Endothelial cell of umbilical vein (primary cell): Measurements from ENCODE around the gene MIER2. TPM values are rescaled to one million over a fixed set of nuclear protein-coding genes. Genes with fewer than 3 reads are reported as not detected.

Experiments used
- BruUV-seq: library from RNA; stranded (reverse); fragments of 400-500 nt; replicated peaks from 2 replicates; lab custom pipeline; 2021; lab: Mats Ljungman, UMichigan
- CTCF ChIA-PET: fragments of 300-600, 350-600 bp; sonication (Branson Sonifier 250); formaldehyde crosslinking; loops from one replicate; lab custom pipeline; 2021; ENCODE audit warnings: antibody characterized with exemption, inconsistent platforms; lab: Charles Lee
- POLR2A ChIA-PET: fragments of 300-600, 350-600 bp; sonication (Branson Sonifier 250); formaldehyde crosslinking; loops from one replicate; lab custom pipeline; 2021; ENCODE audit warnings: antibody characterized with exemption, inconsistent platforms; lab: Charles Lee
- DNase-seq: peaks from one replicate; pipeline ENCODE4 v3.0.0-alpha.2; 2011; ENCODE audit warnings: low read depth, low spot score
- FAIRE-seq: peaks from 2 replicates; lab custom pipeline; 2011; peaks lifted over from hg19 to GRCh38; lab: Jason Lieb, UNC
- H2AFZ ChIP-seq: 2 replicates; pipeline ENCODE4 v1.6.0; 2012; ENCODE audit warnings: low read depth, low read length, control low read depth, inconsistent platforms
- H3K27ac ChIP-seq: 2 replicates; pipeline ENCODE4 v1.5.1; 2011; ENCODE audit warnings: low read depth, mild to moderate bottlenecking, control low read depth, low read length, moderate library complexity; ENCODE audit not compliant: insufficient read depth
- H3K27me3 ChIP-seq, 2 experiments: 2 replicates each; pipeline versions ENCODE4 v1.6.0 to v1.6.1; 2011; ENCODE audit warnings: low read length in 2 of 2, mixed read lengths in 1 of 2; ENCODE audit not compliant: control insufficient read depth in 2 of 2, insufficient read depth in 2 of 2
- H3K36me3 ChIP-seq, 2 experiments: 2 replicates in 1 of 2; 3 replicates in 1 of 2; pipeline ENCODE4 v1.5.1; 2011; ENCODE audit warnings: low read length in 2 of 2, mild to moderate bottlenecking in 1 of 2, moderate library complexity in 1 of 2; ENCODE audit not compliant: control insufficient read depth in 2 of 2, insufficient read depth in 2 of 2; ENCODE audit errors: extremely low read depth in 1 of 2
- H3K4me1 ChIP-seq: 3 replicates; pipeline ENCODE4 v1.5.1; 2011; ENCODE audit warnings: mild to moderate bottlenecking, low read length; ENCODE audit not compliant: control insufficient read depth, insufficient read depth; ENCODE audit errors: extremely low read depth
- H3K4me2 ChIP-seq: 2 replicates; pipeline ENCODE4 v1.6.1; 2011; ENCODE audit warnings: low read length, control low read depth, mixed read lengths; ENCODE audit not compliant: insufficient read depth
- H3K4me3 ChIP-seq, 3 experiments: fragments of 200-600 bp in 1 of 3; sonication (generic), shearing (Covaris generic) in 1 of 3; replicated peaks in 1 of 3; 2 replicates each; pipeline ENCODE4 v1.5.1; 2011 to 2016; ENCODE audit warnings: control low read depth in 3 of 3, low read length in 3 of 3, mild to moderate bottlenecking in 2 of 3, inconsistent platforms in 1 of 3, low read depth in 1 of 3, moderate library complexity in 1 of 3; ENCODE audit not compliant: insufficient read depth in 1 of 3
- H3K79me2 ChIP-seq: 2 replicates; pipeline ENCODE4 v1.6.0; 2012; ENCODE audit warnings: low read length, inconsistent platforms; ENCODE audit not compliant: control insufficient read depth, insufficient read depth
- H3K9ac ChIP-seq: replicated peaks from 2 replicates; pipeline ENCODE3; 2011; ENCODE audit warnings: low read length, control low read depth; ENCODE audit not compliant: insufficient read depth; ENCODE audit errors: extremely low read depth
- H3K9me1 ChIP-seq: replicated peaks from 3 replicates; pipeline ENCODE4 v1.6.0; 2011; ENCODE audit warnings: mild to moderate bottlenecking, low read length; ENCODE audit not compliant: control insufficient read depth, insufficient read depth; ENCODE audit errors: extremely low read depth
- H3K9me3 ChIP-seq: replicated peaks from 2 replicates; pipeline ENCODE4 v1.5.1; 2012; ENCODE audit warnings: low read length, inconsistent platforms; ENCODE audit not compliant: control insufficient read depth, insufficient read depth
- H4K20me1 ChIP-seq: replicated peaks from 2 replicates; pipeline ENCODE3; 2011; ENCODE audit warnings: mild to moderate bottlenecking, low read length; ENCODE audit not compliant: control insufficient read depth, insufficient read depth; ENCODE audit errors: extremely low read depth
- CTCF ChIP-seq, 2 donors: IDR thresholded peaks; 1 replicate in 1 of 2; 2 replicates in 1 of 2; pipeline ENCODE4 v1.5.1; 2011; ENCODE audit warnings: low read length in 2 of 2, mild to moderate bottlenecking in 2 of 2, moderate library complexity in 2 of 2, control low read depth in 1 of 2, inconsistent platforms in 1 of 2, low read depth in 1 of 2; ENCODE audit not compliant: insufficient read depth in 1 of 2; ENCODE audit errors: extremely low read depth in 1 of 2
- EZH2 ChIP-seq: IDR thresholded peaks from 2 replicates; pipeline ENCODE4 v1.6.1; 2012; ENCODE audit warnings: borderline replicate concordance, low read depth, mild to moderate bottlenecking, moderate library complexity, low read length, inconsistent platforms; ENCODE audit not compliant: severe bottlenecking
- FOS ChIP-seq: IDR thresholded peaks from 2 replicates; pipeline ENCODE4 v1.6.1; 2011; ENCODE audit warnings: mild to moderate bottlenecking, low read length, moderate library complexity, borderline replicate concordance; ENCODE audit not compliant: insufficient read depth
- GATA2 ChIP-seq: IDR thresholded peaks from 2 replicates; pipeline ENCODE4 v1.7.0; 2011; ENCODE audit warnings: low read depth, mild to moderate bottlenecking, moderate library complexity, mixed read lengths, low read length; ENCODE audit not compliant: insufficient read length, insufficient read depth
- JUN ChIP-seq: IDR thresholded peaks from 2 replicates; pipeline ENCODE4 v1.6.1; 2011; ENCODE audit warnings: borderline replicate concordance, low read depth; ENCODE audit not compliant: insufficient read length, insufficient read depth
- MAX ChIP-seq: IDR thresholded peaks from 2 replicates; pipeline ENCODE4 v1.6.1; 2011; ENCODE audit not compliant: insufficient read depth, insufficient read length
- MYC ChIP-seq: IDR thresholded peaks from one replicate; pipeline ENCODE4 v1.6.1; 2011; ENCODE audit warnings: mild to moderate bottlenecking, low read depth, low read length
- POLR2A ChIP-seq: IDR thresholded peaks from 2 replicates; pipeline ENCODE4 v1.6.1; 2012; ENCODE audit warnings: low read depth, mild to moderate bottlenecking, control low read depth, low read length
- POLR2AphosphoS5 ChIP-seq: IDR thresholded peaks from 2 replicates; pipeline ENCODE4 v1.6.1; 2012; ENCODE audit warnings: low read depth, mild to moderate bottlenecking, control low read depth, low read length, moderate library complexity; ENCODE audit not compliant: insufficient read depth
- dilution Hi-C: fragments of 300-500 bp; cut with MboI; formaldehyde crosslinking; loops from one replicate; pipeline ENCODE4 v1.15.0; 2019; ENCODE audit warnings: low sequenced_read_pairs; ENCODE audit not compliant: extremely low pct_ligation_motif_present
- intact Hi-C: fragments of 100-400 bp; cut with micrococcal nuclease; formaldehyde crosslinking; loops from one replicate; pipeline ENCODE4 v1.10.0; 2022
- polyA plus RNA-seq, 4 experiments: library from polyadenylated mRNA; depleted of rRNA in 3 of 4; stranded (reverse) in 3 of 4; unstranded in 1 of 4; fragments of >200 nt; gene quantifications; 2 replicates each; pipeline versions ENCODE4 v1.2.1 to v1.2.3, GENCODE V29; 2011 to 2012; ENCODE audit warnings: missing spikeins in 1 of 4
- total RNA-seq: library from RNA; stranded (reverse); gene quantifications from 2 replicates; pipeline ENCODE4 v1.2.3, GENCODE V29; 2021

Gene MIER2
- total and polyA plus RNA-seq, 2 donors (not counting 3 experiments of a cell fraction or from before 2014, with no cell fraction given) = 20.3 to 44.9 TPM

DNA sequence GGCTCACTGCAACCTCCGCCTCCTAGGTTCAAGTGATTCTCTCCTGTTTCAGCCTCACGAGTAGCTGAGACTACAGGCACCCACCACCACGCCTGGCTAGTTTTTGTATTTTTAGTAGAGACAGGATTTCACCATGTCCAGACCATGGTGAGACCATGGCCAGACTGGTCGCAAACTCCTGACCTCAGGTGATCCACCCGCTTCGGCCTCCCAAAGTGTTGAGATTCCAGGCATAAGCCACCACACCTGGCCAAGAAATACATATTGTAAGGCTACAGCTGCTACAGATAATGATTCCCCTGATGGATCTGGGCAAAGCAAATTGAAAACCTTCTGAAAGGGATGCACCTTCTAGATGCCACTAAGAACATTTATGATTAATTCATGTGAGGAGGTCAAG is 71.2 kb downstream of the MIER2 start:
- Histone ChIP-seq H3K9me3 (no peaks in the 10 kb centered on the region), H3K4me1 (no peaks in the 10 kb centered on the region), H3K27me3 (peaks cover under 1 to 1% of the 10 kb centered on the region in 2 experiments), H2AFZ (no peak overlapping the region), H3K9me1 (no peaks in the 10 kb centered on the region), H3K27ac (no peak overlapping the region), H4K20me1 (no peaks in the 10 kb centered on the region), H3K4me2 (no peak overlapping the region), H3K36me3 (no peaks in the 10 kb centered on the region), H3K4me3 (no peak overlapping the region), H3K79me2 (no peaks in the 10 kb centered on the region), H3K9ac (no peak overlapping the region)
- intact Hi-C loops (no loop called here), dilution Hi-C loops (no loop called here)
- CTCF ChIA-PET = no interaction called here
- BruUV-seq = no TSS peak
- FAIRE-seq = no peak
- no peak for DNase-seq
- POLR2A ChIA-PET = no interaction called here
- TF ChIP-seq FOS (no peak), GATA2 (no peak), MYC (no peak), CTCF (IDR thresholded peaks at IDR 0.05; ENCODE audit: extremely low read depth in 1 of 2, insufficient read depth in 1 of 2, low read depth in 1 of 2, low read length in 2 of 2) (no peak), JUN (no peak), POLR2AphosphoS5 (no peak), POLR2A (no peak), EZH2 (no peak), MAX (no peak)
